CD14-positive monocyte (primary cell): ENCODE measurements around the gene LST1. TPM values are rescaled to one million over a fixed set of nuclear protein-coding genes. Genes with fewer than 3 reads are reported as not detected.

Experiments used
- DNase-seq, 3 donors: peaks; one replicate each; pipeline ENCODE4 v3.0.0-alpha.2; 2011 to 2022
- H2AFZ ChIP-seq: 2 replicates; pipeline ENCODE4 v1.6.0; 2012; ENCODE audit warnings: mild to moderate bottlenecking, low read depth, low read length, inconsistent platforms; ENCODE audit not compliant: insufficient read depth, poor library complexity, severe bottlenecking
- H3K27ac ChIP-seq, 2 donors: 1 replicate in 1 of 2; 2 replicates in 1 of 2; pipeline ENCODE4 v1.5.1; 2012 to 2013; ENCODE audit warnings: low read length in 2 of 2, control low read depth in 1 of 2, inconsistent platforms in 1 of 2, low read depth in 1 of 2, mild to moderate bottlenecking in 1 of 2
- H3K27me3 ChIP-seq, 2 donors: one replicate each; pipeline versions ENCODE4 v1.6.0 to v1.6.1; 2011 to 2013; ENCODE audit warnings: low read length in 2 of 2; ENCODE audit not compliant: control insufficient read depth in 2 of 2, insufficient read depth in 2 of 2
- H3K36me3 ChIP-seq, 2 donors: replicated peaks in 1 of 2; 1 replicate in 1 of 2; 2 replicates in 1 of 2; pipeline versions ENCODE4 v1.5.1 to v1.6.1; 2012 to 2013; ENCODE audit warnings: low read length in 2 of 2, control low read depth in 1 of 2, inconsistent platforms in 1 of 2, mild to moderate bottlenecking in 1 of 2; ENCODE audit not compliant: insufficient read depth in 2 of 2, control insufficient read depth in 1 of 2
- H3K4me1 ChIP-seq, 2 donors: 1 replicate in 1 of 2; 2 replicates in 1 of 2; pipeline versions ENCODE4 v1.5.1 to v1.6.1; 2012 to 2013; ENCODE audit warnings: low read length in 2 of 2, control low read depth in 1 of 2, inconsistent platforms in 1 of 2, mild to moderate bottlenecking in 1 of 2, moderate library complexity in 1 of 2; ENCODE audit not compliant: insufficient read depth in 2 of 2, control insufficient read depth in 1 of 2
- H3K4me2 ChIP-seq: replicated peaks from 2 replicates; pipeline ENCODE3; 2012; ENCODE audit warnings: low read length, moderate library complexity, mild to moderate bottlenecking; ENCODE audit not compliant: poor library complexity, severe bottlenecking; ENCODE audit errors: extremely low read depth
- H3K4me3 ChIP-seq, 3 experiments: fragments of 200-600 bp in 1 of 3; sonication (generic) in 1 of 3; replicated peaks in 1 of 3; 1 replicate in 2 of 3; 2 replicates in 1 of 3; pipeline ENCODE4 v1.5.1; 2011 to 2013; ENCODE audit warnings: low read length in 3 of 3, mild to moderate bottlenecking in 3 of 3, control low read depth in 2 of 3, low read depth in 2 of 3, inconsistent platforms in 1 of 3, moderate library complexity in 1 of 3
- H3K79me2 ChIP-seq: 2 replicates; pipeline ENCODE4 v1.6.0; 2012; ENCODE audit warnings: mild to moderate bottlenecking, control low read depth, inconsistent platforms, low read length, moderate library complexity; ENCODE audit not compliant: insufficient read depth
- H3K9ac ChIP-seq: 2 replicates; pipeline ENCODE4 v1.6.0; 2017; ENCODE audit warnings: low read length, mild to moderate bottlenecking; ENCODE audit not compliant: insufficient read depth, poor library complexity, severe bottlenecking
- H3K9me3 ChIP-seq, 2 donors: replicated peaks in 1 of 2; 1 replicate in 1 of 2; 2 replicates in 1 of 2; pipeline versions ENCODE4 v1.5.1 to v1.6.1; 2012 to 2013; ENCODE audit warnings: low read length in 2 of 2, control low read depth in 1 of 2; ENCODE audit not compliant: control insufficient read depth in 1 of 2, insufficient read depth in 1 of 2
- H4K20me1 ChIP-seq: 2 replicates; pipeline ENCODE4 v1.6.0; 2012; ENCODE audit warnings: mild to moderate bottlenecking, low read length, control low read depth, moderate library complexity; ENCODE audit not compliant: insufficient read depth
- H3K27ac Mint-ChIP-seq, 7 donors: one replicate each; pipeline ENCODE4 v1.8.0; 2020; ENCODE audit warnings: mild to moderate bottlenecking in 7 of 7, mixed read lengths in 7 of 7, moderate library complexity in 6 of 7, inconsistent platforms in 2 of 7
- H3K27me3 Mint-ChIP-seq, 3 donors: one replicate each; pipeline ENCODE4 v1.8.0; 2021 to 2022; ENCODE audit warnings: low read depth in 3 of 3, mild to moderate bottlenecking in 3 of 3, mixed read lengths in 3 of 3, moderate library complexity in 3 of 3, inconsistent platforms in 1 of 3
- H3K36me3 Mint-ChIP-seq, 2 donors: one replicate each; pipeline ENCODE4 v1.8.0; 2020; ENCODE audit warnings: mixed read lengths in 2 of 2, inconsistent platforms in 1 of 2, mild to moderate bottlenecking in 1 of 2
- H3K4me1 Mint-ChIP-seq: one replicate; pipeline ENCODE4 v1.8.0; 2020; ENCODE audit warnings: mild to moderate bottlenecking, mixed read lengths
- H3K4me3 Mint-ChIP-seq, 2 donors: one replicate each; pipeline ENCODE4 v1.8.0; 2020; ENCODE audit warnings: mild to moderate bottlenecking in 2 of 2, mixed read lengths in 2 of 2, moderate library complexity in 1 of 2
- H3K9me3 Mint-ChIP-seq, 7 donors: one replicate each; pipeline ENCODE4 v1.8.0; 2020 to 2022; ENCODE audit warnings: mixed read lengths in 7 of 7, mild to moderate bottlenecking in 6 of 7, moderate library complexity in 6 of 7, inconsistent platforms in 2 of 7
- CTCF ChIP-seq: fragments of 200-600 bp; IDR thresholded peaks from one replicate; pipeline ENCODE4 v1.8.0; 2022; ENCODE audit warnings: antibody characterized with exemption, mild to moderate bottlenecking
- WGBS: methylation state at CpG from one replicate; pipeline ENCODE4 v1.1.5; 2013; ENCODE audit warnings: missing lambda C conversion rate; ENCODE audit not compliant: insufficient coverage; 5-methylcytosine and 5-hydroxymethylcytosine counted together
- intact Hi-C, 2 donors: fragments of 100-400 bp; cut with micrococcal nuclease; formaldehyde crosslinking; loops; one replicate each; pipeline versions ENCODE4 v1.15.0 to v1.15.1; 2023
- polyA plus RNA-seq, 3 donors: library from polyadenylated mRNA; depleted of rRNA in 1 of 3; unstranded in 2 of 3; stranded (reverse) in 1 of 3; fragments of 300-500 nt in 2 of 3; fragments of >200 nt in 1 of 3; fragmentation: Illumina TruSeq in 2 of 3; gene quantifications; 1 replicate in 2 of 3; 2 replicates in 1 of 3; pipeline ENCODE4 v1.2.3, GENCODE V29; 2012 to 2021

LST1 gene
- polyA plus RNA-seq, 3 donors: 1,103 to 1,584 (median 1,202) TPM

- Mint-ChIP-seq H3K4me1 (peaks cover 40% of the 10 kb centered on the region), H3K36me3 (peaks cover 40 to 53% of the 10 kb centered on the region in 2 donors), H3K27ac (peak overlapping the region; percentile 73 to 100 (median 95)), H3K27me3 (peaks cover 0 to 1% (median 0%) of the 10 kb centered on the region in 3 donors), H3K9me3 (no peaks in the 10 kb centered on the region), H3K4me3 (peak overlapping the region; percentile 89 to 96)
- peaks cover 88% of the 10 kb centered on the region for H3K79me2 ChIP-seq
- peaks cover 25% of the 10 kb centered on the region for H4K20me1 ChIP-seq
- intact Hi-C loops: loop anchor here (2.0 to 5.0 kb wide), 2 partner anchors 31 to 45 kb away; partner anchors contain the start of genes BAG6 (in 2 of the 2), CSNK2B (in 1 of the 2) and LY6G5B (in 1 of the 2)
- no peaks in the 10 kb centered on the region for H3K27me3 ChIP-seq
- H3K36me3 ChIP-seq: peaks cover 38 to 45% of the 10 kb centered on the region in 2 donors
- peak overlapping the region; percentile 24 to 95 for H3K27ac ChIP-seq
- no peaks in the 10 kb centered on the region for H3K9me3 ChIP-seq
- no peak overlapping the region for H3K9ac ChIP-seq
- H3K4me2 ChIP-seq: peak overlapping the region; percentile 95
- no peak for DNase-seq
- peak overlapping the region in 1 of 3 experiments; percentile 97 for H3K4me3 ChIP-seq
- TF ChIP-seq CTCF: no peak
- 18% methylated on average over 1 of the region's 4 CpGs for WGBS
- H2AFZ ChIP-seq: no peak overlapping the region
- H3K4me1 ChIP-seq: peaks cover 36 to 43% of the 10 kb centered on the region in 2 donors
Observed at GRCh38 chr6:31621991-31622390, 35.9 kb downstream of the LST1 start.

DNA sequence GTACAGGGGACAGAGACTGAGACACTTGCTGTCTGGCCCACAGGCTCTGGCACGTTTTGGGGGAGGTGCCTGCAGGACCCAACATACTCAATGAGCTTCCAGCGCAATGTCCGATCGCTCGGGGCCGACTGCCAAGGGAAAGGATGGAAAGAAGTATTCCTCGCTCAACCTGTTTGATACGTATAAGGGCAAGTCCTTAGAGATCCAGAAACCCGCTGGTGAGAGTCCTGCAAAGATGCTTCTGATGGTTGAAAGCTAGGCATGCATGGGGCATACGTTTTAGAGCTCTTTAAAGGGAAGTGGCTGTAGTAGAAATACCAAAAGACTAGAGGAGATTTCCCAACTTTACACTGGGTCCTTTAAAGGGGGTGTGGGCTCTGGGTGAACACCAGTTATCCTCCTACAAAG, 36.6 kb downstream of the LST1 start:
- Mint-ChIP-seq H3K27me3 (peaks cover 0 to 1% (median 0%) of the 10 kb centered on the region in 3 donors), H3K4me3 (peak overlapping the region in 1 of 2 donors; percentile 37), H3K9me3 (no peaks in the 10 kb centered on the region), H3K36me3 (peaks cover 45 to 54% of the 10 kb centered on the region in 2 donors), H3K27ac (peak overlapping the region; percentile 73 to 100 (median 86)), H3K4me1 (peaks cover 34% of the 10 kb centered on the region)
- Histone ChIP-seq H3K4me3 (peak overlapping the region in 1 of 3 experiments; percentile 97), H3K4me2 (peak overlapping the region; percentile 95), H4K20me1 (peaks cover 31% of the 10 kb centered on the region), H3K9me3 (no peaks in the 10 kb centered on the region), H3K4me1 (peaks cover 31 to 36% of the 10 kb centered on the region in 2 donors), H3K79me2 (peaks cover 86% of the 10 kb centered on the region), H3K27me3 (no peaks in the 10 kb centered on the region), H3K36me3 (peaks cover 42 to 47% of the 10 kb centered on the region in 2 donors), H2AFZ (no peak overlapping the region), H3K27ac (peak overlapping the region; percentile 36 to 95), H3K9ac (no peak overlapping the region)
- intact Hi-C loops: loop anchor here in 1 of 2 donors (5.0 kb wide), 1 partner anchor 45 kb away; the partner anchor contains the start of genes CSNK2B and LY6G5B
- no peak for TF ChIP-seq CTCF
- DNase-seq: peak in 2 of 3 donors; percentile 34 to 37
- WGBS: 44% methylated on average over 1 of the region's 10 CpGs
